Measurements from ENCODE around the gene CYB5RL. TPM values are rescaled to one million over a fixed set of nuclear protein-coding genes. Genes with fewer than 3 reads are reported as not detected.

CYB5RL gene
- 10 to 100 TPM in 6 of 9 donors, 1 to 10 TPM in 3; 5.8 to 21.6 (median 13.0) TPM for total RNA-seq
- 1 to 10 TPM; 2.7 to 6.7 (median 5.2) TPM for polyA plus RNA-seq
- long read RNA-seq, donor 1, result 0 reads
- long read RNA-seq, donor 2, result 0 reads
- long read RNA-seq, donor 3, result 0 reads
- long read RNA-seq, donor 4, partial matches to known transcripts, result 0 of 4 reads
- long read RNA-seq, donor 4, other reads (novel, unspliced or antisense), result 4 of 4 reads
- long read RNA-seq, donor 5, partial matches to known transcripts, result 1 of 9 reads
- long read RNA-seq, donor 5, other reads (novel, unspliced or antisense), result 7 of 9 reads
- long read RNA-seq, donor 6, partial matches to known transcripts, result 1 of 9 reads
- long read RNA-seq, donor 6, other reads (novel, unspliced or antisense), result 8 of 9 reads
- long read RNA-seq, donor 7, result 0 reads
- long read RNA-seq, donor 8, result 0 reads
- long read RNA-seq, donor 9, result 0 reads
- long read RNA-seq, donor 10, result 0 reads

- intact Hi-C loops (cut with DNase I), result no loop called here
- TF ChIP-seq CTCF (IDR thresholded peaks at IDR 0.05), result no peak
- TF ChIP-seq POLR2A (IDR thresholded peaks at IDR 0.05), result peak in 1 of 2 donors; percentile 41
- H3K36me3 ChIP-seq (replicated peaks in 1 of 2), result peaks cover 0 to 15% of the 10 kb centered on the region in 2 donors
These were observed at the start of gene CYB5RL, which contains the start of gene MRPL37 for GRCh38 chr1:54199765-54200518. CYB5RL (minus strand) TSS chr1:54200030; CDS start chr1:54195616, 4,414 bp downstream. MRPL37 (plus strand) TSS chr1:54200167; CDS start chr1:54200244, 77 bp downstream.

GRCh38 chr1:54248966-54249365 lies 49.1 kb upstream of the CYB5RL start:
- DNase-seq, result no peak
- peaks cover 24 to 34% of the 10 kb centered on the region in 2 donors for H3K4me1 ChIP-seq (replicated peaks in 1 of 2)
- H3K27ac ChIP-seq, result peak overlapping the region in 4 of 5 donors; percentile 7 to 89 (median 65)
- H3K27me3 ChIP-seq, result no peaks in the 10 kb centered on the region
- whole genome bisulfite sequencing, 4 donors, result 63 to 76% (median 70%) methylated on average over 4 of the region's 4 CpGs
- peaks cover 0 to 11% of the 10 kb centered on the region in 2 donors for H3K36me3 ChIP-seq (replicated peaks in 1 of 2)
- H3K9me3 ChIP-seq (replicated peaks in 1 of 3), result no peaks in the 10 kb centered on the region
- no peak for TF ChIP-seq CTCF (IDR thresholded peaks at IDR 0.05)
- TF ChIP-seq POLR2A (IDR thresholded peaks at IDR 0.05), result no peak
- intact Hi-C loops (cut with DNase I), result no loop called here
- no peak overlapping the region for H3K4me3 ChIP-seq

More at GRCh38 chr1:54199765-54200518, at the start of gene CYB5RL, which contains the start of gene MRPL37:
- Histone ChIP-seq H3K4me1 (replicated peaks in 1 of 2) (peaks cover 14 to 31% of the 10 kb centered on the region in 2 donors), H3K27me3 (no peaks in the 10 kb centered on the region), H3K27ac (peak within 1 kb of the TSS in 3 of 5 donors; percentile 55 to 81 (median 70)), H3K4me3 (peak within 1 kb of the TSS; percentile 31 to 89 (median 54)), H3K9me3 (replicated peaks in 1 of 3) (no peaks in the 10 kb centered on the region)
- DNase-seq, result peak; percentile 92 to 98 (median 96)
- 0% methylated on average over 21 to 51 of the region's 51 CpGs for WGBS, 4 donors

- TF ChIP-seq POLR2A (IDR thresholded peaks at IDR 0.05) (no peak), CTCF (IDR thresholded peaks at IDR 0.05) (no peak)
- no peaks in the 10 kb centered on the region for H3K27me3 ChIP-seq
- H3K27ac ChIP-seq, result peak overlapping the region in 3 of 5 donors; percentile 36 to 89 (median 76)
- no peaks in the 10 kb centered on the region for H3K9me3 ChIP-seq (replicated peaks in 1 of 3)
- intact Hi-C loops (cut with DNase I), result no loop called here
- WGBS, 4 donors, result 84 to 90% (median 87%) methylated on average over 9 to 11 of the region's 11 CpGs
- H3K4me3 ChIP-seq, result no peak overlapping the region
- DNase-seq, result no peak
- peaks cover 24 to 34% of the 10 kb centered on the region in 2 donors for H3K4me1 ChIP-seq (replicated peaks in 1 of 2)
- peaks cover 0 to 20% of the 10 kb centered on the region in 2 donors for H3K36me3 ChIP-seq (replicated peaks in 1 of 2)
These were observed 48.2 kb upstream of the CYB5RL start for GRCh38 chr1:54247863-54248515.
